ENCODE results near the gene TLCD3B.

The TLCD3B gene

GRCh38 chr16:30003670-30004423, 27.2 kb downstream of the TLCD3B start:
- no peak for DNase-seq

GRCh38 chr16:30002614-30003346, 28.3 kb downstream of the TLCD3B start:
- DNase-seq: no peak

- DNase-seq: no peak
Observed at GRCh38 chr16:30000735-30001631, 30.1 kb downstream of the TLCD3B start.

- DNase-seq: no peak
Observed at GRCh38 chr16:29999605-30000004, 31.5 kb downstream of the TLCD3B start.

- DNase-seq: no peak
Observed at GRCh38 chr16:29996766-29997250, 34.3 kb downstream of the TLCD3B start.

- DNase-seq: peak; percentile 100
Observed at GRCh38 chr16:29995911-29996765, 34.9 kb downstream of the TLCD3B start, which contains the start of gene INO80E. Gene INO80E (plus strand): TSS chr16:29996241. CDS start chr16:29996311, 70 bp downstream.

GRCh38 chr16:29995324-29995910, 35.7 kb downstream of the TLCD3B start, which contains the start of gene HIRIP3:
Gene HIRIP3 (minus strand): TSS chr16:29995617. CDS start chr16:29995605, 12 bp downstream.
- peak; percentile 92 for DNase-seq

- DNase-seq: peak; percentile 85
Observed at GRCh38 chr16:29994600-29995323, 36.3 kb downstream of the TLCD3B start.

GRCh38 chr16:29993903-29994599, 37.0 kb downstream of the TLCD3B start:
- DNase-seq: no peak

GRCh38 chr16:29993191-29993902, 37.7 kb downstream of the TLCD3B start:
- no peak for DNase-seq

GRCh38 chr16:29992344-29992967, 38.6 kb downstream of the TLCD3B start:
- DNase-seq: no peak

- DNase-seq: no peak
Observed at GRCh38 chr16:29991571-29991904, 39.5 kb downstream of the TLCD3B start.

- no peak for DNase-seq
Observed at GRCh38 chr16:29990883-29991570, 40.0 kb downstream of the TLCD3B start.

- DNase-seq: no peak
Observed at GRCh38 chr16:29990034-29990433, 41.0 kb downstream of the TLCD3B start.

- no peak for DNase-seq
Observed at GRCh38 chr16:29989111-29989858, 41.8 kb downstream of the TLCD3B start.

GRCh38 chr16:29988346-29989075, 42.6 kb downstream of the TLCD3B start:
- no peak for DNase-seq

Data from activated CD4-positive, alpha-beta T cell treated with anti-CD3 and anti-CD28 coated beads for 48 hours (primary cell).